ENCODE results near the gene PLEKHS1.

DNA sequence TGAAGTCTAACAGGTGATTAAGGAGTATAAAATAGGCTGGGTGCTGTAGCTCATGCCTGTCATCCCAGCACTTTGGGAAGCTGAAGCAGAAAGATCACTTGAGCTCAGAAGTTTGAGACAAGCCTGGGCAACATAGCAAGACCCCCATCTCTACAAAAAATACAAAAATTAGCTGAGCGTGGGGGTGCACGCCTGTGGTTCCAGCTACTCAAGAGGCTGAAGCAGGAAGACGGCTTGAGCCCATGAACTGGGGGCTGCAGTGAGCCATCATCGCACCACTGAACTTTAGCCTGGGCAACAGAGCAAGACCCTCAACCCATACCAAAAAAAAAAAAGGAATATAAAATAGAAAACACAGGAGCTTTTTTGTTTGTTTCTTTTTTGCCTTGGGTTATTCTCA lies 55.0 kb downstream of the PLEKHS1 start:
- TF ChIP-seq TAF1 (conservative IDR thresholded peaks at IDR 0.05) (no peak), CTCF (IDR thresholded peaks at IDR 0.05; ENCODE audit: low read depth, low read length, missing input control) (no peak), YY1 (IDR thresholded peaks at IDR 0.05) (no peak), MAX (IDR thresholded peaks at IDR 0.05) (no peak)
- TF ChIP-seq, protein P1, sequence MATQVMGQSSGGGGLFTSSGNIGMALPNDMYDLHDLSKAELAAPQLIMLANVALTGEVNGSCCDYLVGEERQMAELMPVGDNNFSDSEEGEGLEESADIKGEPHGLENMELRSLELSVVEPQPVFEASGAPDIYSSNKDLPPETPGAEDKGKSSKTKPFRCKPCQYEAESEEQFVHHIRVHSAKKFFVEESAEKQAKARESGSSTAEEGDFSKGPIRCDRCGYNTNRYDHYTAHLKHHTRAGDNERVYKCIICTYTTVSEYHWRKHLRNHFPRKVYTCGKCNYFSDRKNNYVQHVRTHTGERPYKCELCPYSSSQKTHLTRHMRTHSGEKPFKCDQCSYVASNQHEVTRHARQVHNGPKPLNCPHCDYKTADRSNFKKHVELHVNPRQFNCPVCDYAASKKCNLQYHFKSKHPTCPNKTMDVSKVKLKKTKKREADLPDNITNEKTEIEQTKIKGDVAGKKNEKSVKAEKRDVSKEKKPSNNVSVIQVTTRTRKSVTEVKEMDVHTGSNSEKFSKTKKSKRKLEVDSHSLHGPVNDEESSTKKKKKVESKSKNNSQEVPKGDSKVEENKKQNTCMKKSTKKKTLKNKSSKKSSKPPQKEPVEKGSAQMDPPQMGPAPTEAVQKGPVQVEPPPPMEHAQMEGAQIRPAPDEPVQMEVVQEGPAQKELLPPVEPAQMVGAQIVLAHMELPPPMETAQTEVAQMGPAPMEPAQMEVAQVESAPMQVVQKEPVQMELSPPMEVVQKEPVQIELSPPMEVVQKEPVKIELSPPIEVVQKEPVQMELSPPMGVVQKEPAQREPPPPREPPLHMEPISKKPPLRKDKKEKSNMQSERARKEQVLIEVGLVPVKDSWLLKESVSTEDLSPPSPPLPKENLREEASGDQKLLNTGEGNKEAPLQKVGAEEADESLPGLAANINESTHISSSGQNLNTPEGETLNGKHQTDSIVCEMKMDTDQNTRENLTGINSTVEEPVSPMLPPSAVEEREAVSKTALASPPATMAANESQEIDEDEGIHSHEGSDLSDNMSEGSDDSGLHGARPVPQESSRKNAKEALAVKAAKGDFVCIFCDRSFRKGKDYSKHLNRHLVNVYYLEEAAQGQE (IDR thresholded peaks at IDR 0.05): no peak

Data from liver (tissue), 3 donors.